IPS DF 6.9 (cell line): ENCODE results near the gene PIAS2.
"Not testable (repeated sequence)": the region's sequence is repeated elsewhere in the genome, so short reads cannot be mapped to it uniquely, and the experiment has no call there.

Source experiments
- DNase-seq: peaks from one replicate; pipeline ENCODE4 v3.0.0-alpha.2; 2013; ENCODE audit warnings: low read depth, low spot score
- H3K27ac ChIP-seq: one replicate; pipeline ENCODE4 v1.5.1; 2013; ENCODE audit warnings: low read length, control low read depth
- H3K27me3 ChIP-seq: 2 replicates; pipeline ENCODE4 v1.6.1; 2013; ENCODE audit warnings: mild to moderate bottlenecking, low read length; ENCODE audit not compliant: control insufficient read depth, insufficient read depth
- H3K36me3 ChIP-seq: 2 replicates; pipeline ENCODE4 v1.6.1; 2013; ENCODE audit warnings: low read length; ENCODE audit not compliant: control insufficient read depth, insufficient read depth
- H3K4me1 ChIP-seq: 2 replicates; pipeline ENCODE4 v1.6.1; 2013; ENCODE audit warnings: low read length; ENCODE audit not compliant: control insufficient read depth, insufficient read depth
- H3K4me3 ChIP-seq: 2 replicates; pipeline ENCODE4 v1.5.1; 2013; ENCODE audit warnings: mild to moderate bottlenecking, low read length
- H3K9me3 ChIP-seq: 2 replicates; pipeline ENCODE4 v1.6.1; 2013; ENCODE audit warnings: low read length, inconsistent platforms; ENCODE audit not compliant: control insufficient read depth, insufficient read depth
- WGBS: extraction: QIAGEN DNeasy Blood & Tissue Kit; methylation state at CpG from one replicate; pipeline ENCODE4 v1.1.7; 2013; ENCODE audit warnings: mixed read lengths, missing lambda C conversion rate; ENCODE audit not compliant: insufficient read length, insufficient coverage; 5-methylcytosine and 5-hydroxymethylcytosine counted together

PIAS2 gene

DNA sequence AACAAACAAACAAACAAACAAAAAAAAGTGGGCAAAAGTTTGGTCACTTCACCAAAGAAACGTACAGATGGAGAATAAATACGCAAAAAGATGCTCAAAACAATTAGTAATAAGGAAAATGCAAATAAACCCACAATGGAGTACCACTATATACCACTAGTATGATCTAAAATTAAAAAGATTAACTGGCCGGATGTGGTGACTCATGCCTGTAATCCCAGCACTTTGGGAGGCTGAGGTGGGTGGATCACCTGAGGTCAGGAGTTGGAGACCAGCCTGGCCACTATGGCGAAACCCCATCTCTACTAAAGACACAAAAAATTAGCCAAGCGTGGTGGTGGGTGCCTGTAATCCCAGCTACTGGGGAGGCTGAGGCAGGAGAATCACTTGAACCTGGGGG lies 84.9 kb downstream of the PIAS2 start:
- H3K4me1 ChIP-seq, H3K27me3 ChIP-seq, H3K27ac ChIP-seq, H3K36me3 ChIP-seq, DNase-seq, H3K9me3 ChIP-seq, H3K4me3 ChIP-seq: not testable (repeated sequence)
- WGBS = no CpG with 5 or more reads among the region's 5 CpGs

DNA sequence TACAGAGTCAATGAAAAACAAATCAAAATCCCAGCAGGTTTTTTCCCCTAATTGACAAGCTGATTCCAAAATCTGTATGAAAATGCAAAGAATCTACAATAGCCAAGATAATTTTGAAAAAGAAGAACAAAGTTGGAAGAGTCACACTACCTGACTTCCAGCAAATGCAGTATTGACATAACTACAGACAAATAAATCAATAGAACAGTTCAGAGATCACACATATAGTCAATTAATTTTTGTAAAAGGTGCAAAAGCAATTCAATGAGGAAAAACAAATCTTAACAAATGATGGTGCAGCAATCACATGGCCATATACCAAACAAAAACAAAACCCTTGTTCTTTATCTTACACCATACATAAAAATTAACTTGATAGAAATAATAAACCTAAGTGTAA lies 85.9 kb downstream of the PIAS2 start:
- H3K27me3 ChIP-seq = no peaks in the 10 kb centered on the region
- peaks cover 4% of the 10 kb centered on the region; the same call in 1 of the 2 replicates for H3K36me3 ChIP-seq
- H3K4me1 ChIP-seq = no peaks in the 10 kb centered on the region
- no peak for DNase-seq
- no peaks in the 10 kb centered on the region for H3K9me3 ChIP-seq
- no peak overlapping the region for H3K27ac ChIP-seq
- no peak overlapping the region for H3K4me3 ChIP-seq

DNA sequence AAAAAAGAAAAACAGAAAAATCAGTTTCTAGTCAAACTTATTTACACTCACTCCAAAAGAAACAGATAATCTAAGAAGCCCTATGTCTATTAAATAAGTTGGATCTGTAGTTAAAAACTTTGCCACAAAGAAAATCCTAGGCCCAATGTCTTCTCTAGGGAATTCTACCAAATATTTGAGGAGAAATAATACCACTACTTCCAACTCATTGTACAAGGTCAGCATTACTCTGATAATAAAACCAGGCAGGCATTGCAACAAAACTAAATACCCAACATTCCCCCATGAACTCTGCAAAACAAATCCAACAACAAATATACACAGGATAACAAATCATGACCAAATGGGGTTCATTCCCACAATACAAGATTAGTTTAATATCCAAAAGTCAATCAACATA lies 86.7 kb downstream of the PIAS2 start:
- peaks cover 4% of the 10 kb centered on the region; the same call in 1 of the 2 replicates for H3K36me3 ChIP-seq

DNA sequence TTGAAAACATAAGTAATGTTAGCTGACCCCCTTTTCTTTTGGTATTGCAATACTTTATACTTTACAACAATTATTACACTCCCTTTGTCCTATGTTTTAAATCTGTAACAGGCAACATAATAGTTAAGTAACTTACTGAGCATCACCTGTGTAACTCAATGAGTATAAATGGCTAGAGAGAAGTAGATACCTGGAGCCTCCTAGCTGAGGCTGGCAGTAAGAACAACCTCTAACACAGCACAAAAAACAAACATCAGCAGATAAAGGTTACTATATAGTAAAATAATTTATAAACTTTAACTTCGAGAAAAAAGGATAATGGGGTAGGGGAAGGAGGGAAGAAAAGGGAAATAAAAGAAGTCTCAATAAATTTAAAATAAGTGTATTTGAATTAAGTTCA lies 87.4 kb downstream of the PIAS2 start:
- no peaks in the 10 kb centered on the region for H3K4me1 ChIP-seq
- 100% methylated on average over 1 of the region's 1 CpG for WGBS
- H3K36me3 ChIP-seq = peaks cover 4% of the 10 kb centered on the region; the same call in 1 of the 2 replicates
- no peak for DNase-seq
- no peak overlapping the region for H3K27ac ChIP-seq
- H3K9me3 ChIP-seq = no peaks in the 10 kb centered on the region
- H3K27me3 ChIP-seq = no peaks in the 10 kb centered on the region
- no peak overlapping the region for H3K4me3 ChIP-seq

More for the DNA sequence above, 86.7 kb downstream of the PIAS2 start:
- Histone ChIP-seq H3K9me3 (no peaks in the 10 kb centered on the region), H3K27ac (no peak overlapping the region), H3K27me3 (no peaks in the 10 kb centered on the region), H3K4me1 (no peaks in the 10 kb centered on the region), H3K4me3 (no peak overlapping the region)
- no peak for DNase-seq

DNA sequence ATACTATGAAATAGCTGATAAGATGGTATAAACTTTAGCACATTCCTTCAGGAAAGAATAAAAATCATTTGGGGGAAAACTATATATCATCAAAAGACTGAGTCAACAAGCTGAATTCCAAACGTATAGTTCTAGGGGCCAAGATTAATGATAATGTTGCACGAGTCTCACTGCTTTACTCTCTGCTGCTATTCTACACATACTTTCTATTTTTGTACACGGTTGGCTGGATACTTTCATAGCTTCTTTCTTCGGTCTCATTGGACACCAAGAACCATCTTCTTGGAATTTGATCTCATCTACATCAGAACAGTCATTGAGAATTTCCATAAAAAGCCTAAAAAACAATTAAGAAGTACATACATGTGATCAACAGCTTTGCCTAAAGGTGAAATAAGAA lies 87.8 kb downstream of the PIAS2 start:
- no CpG with 5 or more reads among the region's 4 CpGs for WGBS
- no peak overlapping the region for H3K27ac ChIP-seq
- peaks cover 4% of the 10 kb centered on the region; the same call in 1 of the 2 replicates for H3K36me3 ChIP-seq
- H3K9me3 ChIP-seq = no peaks in the 10 kb centered on the region
- no peaks in the 10 kb centered on the region for H3K4me1 ChIP-seq
- H3K27me3 ChIP-seq = no peaks in the 10 kb centered on the region
- H3K4me3 ChIP-seq = no peak overlapping the region
- DNase-seq = no peak

DNA sequence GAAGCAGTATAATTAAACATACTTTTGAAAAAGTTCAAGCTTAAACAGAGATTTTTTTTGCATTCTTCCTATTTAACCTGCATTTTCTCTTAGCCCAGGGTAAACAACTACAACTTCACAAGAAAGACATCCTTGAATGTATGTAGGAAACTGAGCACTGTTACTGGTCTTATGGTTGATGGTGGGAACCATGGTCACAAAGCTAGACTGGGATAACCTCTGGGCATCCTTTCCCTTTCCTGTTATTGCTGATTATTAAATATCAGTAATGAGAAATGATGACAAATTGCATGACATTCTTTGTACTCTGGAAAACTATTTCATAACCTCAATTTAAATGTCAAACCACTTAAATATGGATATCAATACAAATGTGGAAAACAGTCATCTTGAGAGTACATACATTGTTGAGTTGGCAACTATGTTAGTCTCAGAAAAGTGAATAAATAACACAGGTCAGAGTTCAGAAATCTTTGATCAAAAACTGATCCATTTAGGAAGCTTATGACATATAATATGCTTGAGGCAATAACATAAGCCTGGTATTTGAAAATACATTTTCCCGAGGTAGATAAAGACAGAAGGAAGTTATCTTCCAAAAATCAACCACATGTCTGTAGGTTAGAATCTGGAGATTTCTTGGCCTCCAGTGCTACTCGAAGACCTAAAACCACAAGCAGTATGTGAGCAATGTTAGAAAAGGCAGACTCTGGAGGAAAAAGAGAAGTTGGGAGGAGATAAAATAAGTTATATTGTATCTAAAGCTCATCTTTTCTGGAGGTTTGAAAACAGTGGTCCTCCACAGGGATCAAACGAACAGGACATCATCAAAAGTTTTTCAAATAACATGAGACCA lies 95.2 kb downstream of the PIAS2 start:
- Histone ChIP-seq H3K4me1 (no peaks in the 10 kb centered on the region), H3K36me3 (no peaks in the 10 kb centered on the region), H3K27me3 (no peaks in the 10 kb centered on the region), H3K27ac (no peak overlapping the region), H3K4me3 (no peak overlapping the region), H3K9me3 (no peaks in the 10 kb centered on the region)
- no CpG with 5 or more reads among the region's 3 CpGs for WGBS
- no peak for DNase-seq

DNA sequence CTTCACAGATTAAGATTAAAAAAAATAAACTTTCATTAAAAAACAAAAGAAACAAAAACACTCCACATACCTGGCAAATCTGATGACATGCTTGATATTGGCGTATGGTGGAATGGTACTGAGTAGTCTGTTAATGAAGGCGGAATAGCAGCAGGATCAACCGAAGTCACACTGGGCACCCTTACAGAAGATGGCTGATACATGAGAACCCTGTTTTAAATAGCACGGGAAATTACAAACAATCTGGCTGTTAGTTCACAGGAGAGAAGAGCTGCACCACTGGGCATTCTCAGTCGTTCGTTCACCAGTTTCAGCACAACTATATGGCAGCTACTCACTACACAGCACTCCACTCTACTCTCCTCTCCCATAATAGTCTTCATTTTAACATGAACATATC lies 96.4 kb downstream of the PIAS2 start:
- Histone ChIP-seq H3K36me3 (no peaks in the 10 kb centered on the region), H3K4me3 (no peak overlapping the region), H3K4me1 (no peaks in the 10 kb centered on the region), H3K27me3 (no peaks in the 10 kb centered on the region), H3K27ac (no peak overlapping the region), H3K9me3 (no peaks in the 10 kb centered on the region)
- DNase-seq = no peak
- WGBS = no CpG with 5 or more reads among the region's 6 CpGs

DNA sequence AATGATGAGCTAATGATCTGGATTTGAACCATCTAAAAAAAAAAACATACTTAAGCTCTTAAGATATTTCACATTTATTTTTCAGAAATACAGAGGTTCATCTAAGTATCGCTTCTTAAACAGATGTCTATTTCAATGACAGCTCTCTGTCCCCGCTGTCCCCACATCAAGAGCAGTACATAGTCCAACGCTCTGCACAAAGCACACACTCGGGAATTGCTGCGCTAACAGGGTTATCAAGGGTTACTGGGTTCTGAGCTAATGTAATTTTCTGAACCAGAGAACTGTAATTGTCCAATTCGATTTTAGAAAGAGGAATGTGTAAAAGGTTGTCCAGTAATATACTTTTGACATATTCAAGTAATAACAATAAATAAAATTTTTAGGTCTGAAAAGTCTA lies 101.6 kb downstream of the PIAS2 start:
- no peak overlapping the region for H3K27ac ChIP-seq
- H3K27me3 ChIP-seq = no peaks in the 10 kb centered on the region

DNA sequence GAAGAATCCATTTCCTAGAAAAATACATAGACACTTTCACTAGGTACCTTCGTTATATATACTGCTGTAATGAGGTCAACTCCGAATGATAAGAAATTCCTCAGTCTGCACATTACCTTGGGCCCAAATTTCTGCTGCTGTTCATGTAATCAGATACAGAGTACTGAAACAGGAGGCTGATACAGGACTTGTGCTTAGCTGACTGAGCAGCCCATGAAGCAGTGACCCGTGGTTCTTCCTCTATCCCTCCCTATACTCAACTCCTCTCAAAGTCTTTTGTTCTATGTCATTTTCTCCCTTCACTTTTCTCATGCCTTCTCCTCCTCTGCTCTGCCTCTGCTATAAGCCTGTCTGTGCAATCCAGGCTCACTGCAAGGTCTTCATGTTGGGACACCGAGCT lies 102.9 kb downstream of the PIAS2 start:
- H3K36me3 ChIP-seq = no peaks in the 10 kb centered on the region
- WGBS = no CpG with 5 or more reads among the region's 4 CpGs
- H3K4me3 ChIP-seq = no peak overlapping the region
- DNase-seq = no peak
- H3K9me3 ChIP-seq = no peaks in the 10 kb centered on the region
- H3K27me3 ChIP-seq = no peaks in the 10 kb centered on the region
- H3K27ac ChIP-seq = no peak overlapping the region
- H3K4me1 ChIP-seq = no peaks in the 10 kb centered on the region

More for the DNA sequence above, 101.6 kb downstream of the PIAS2 start:
- Histone ChIP-seq H3K36me3 (no peaks in the 10 kb centered on the region), H3K4me1 (no peaks in the 10 kb centered on the region), H3K9me3 (no peaks in the 10 kb centered on the region), H3K4me3 (no peak overlapping the region)
- WGBS = no CpG with 5 or more reads among the region's 6 CpGs
- DNase-seq = no peak

DNA sequence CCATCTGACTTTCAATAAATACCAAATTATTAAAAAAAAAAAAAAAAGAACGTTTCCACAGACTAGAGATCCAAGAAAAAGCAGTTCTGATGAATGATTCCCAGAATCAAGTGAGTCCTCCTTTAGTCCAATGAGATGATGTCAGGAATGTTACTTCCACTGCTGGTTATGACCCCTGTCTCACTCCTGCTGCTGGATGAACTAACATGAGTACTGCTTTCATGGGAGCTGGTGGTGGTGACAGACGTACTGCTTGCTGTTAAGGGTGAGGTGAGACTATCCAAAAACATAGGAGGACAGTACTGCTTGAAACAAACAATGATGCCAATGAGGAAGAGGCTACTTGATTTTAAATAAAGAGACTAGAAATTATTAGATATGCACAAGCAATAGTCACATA lies 105.0 kb downstream of the PIAS2 start:
- WGBS = no CpG with 5 or more reads among the region's 2 CpGs
- no peak overlapping the region for H3K27ac ChIP-seq
- H3K4me3 ChIP-seq = no peak overlapping the region
- no peaks in the 10 kb centered on the region for H3K36me3 ChIP-seq
- DNase-seq = no peak
- H3K27me3 ChIP-seq = no peaks in the 10 kb centered on the region
- no peaks in the 10 kb centered on the region for H3K4me1 ChIP-seq
- no peaks in the 10 kb centered on the region for H3K9me3 ChIP-seq

DNA sequence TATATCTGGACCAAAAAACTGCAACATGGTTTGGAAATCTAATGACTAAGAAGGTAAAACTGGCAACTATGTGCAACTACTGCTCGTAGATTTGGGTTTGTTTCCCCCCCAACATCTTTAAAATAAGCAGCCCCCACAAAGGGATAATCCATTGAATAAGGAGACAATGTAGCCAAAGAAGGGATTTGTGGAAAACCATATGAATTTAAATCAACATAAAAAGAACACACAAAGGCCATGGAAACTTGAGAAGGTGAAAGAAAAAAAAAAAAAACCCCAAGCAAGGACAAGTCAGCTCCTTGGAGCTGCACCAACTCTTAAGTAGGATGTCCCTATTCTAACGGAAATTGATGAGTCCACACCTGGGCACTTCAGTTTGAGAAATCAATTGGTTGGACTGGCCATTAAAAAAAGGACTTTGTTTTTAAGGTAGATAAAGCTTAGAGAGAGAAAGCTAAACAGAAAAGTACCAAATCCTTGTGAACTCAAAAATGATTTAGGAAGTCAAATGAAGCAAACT lies 106.8 kb downstream of the PIAS2 start:
- no peaks in the 10 kb centered on the region for H3K36me3 ChIP-seq
- H3K4me3 ChIP-seq = no peak overlapping the region
- no peaks in the 10 kb centered on the region for H3K27me3 ChIP-seq
- H3K4me1 ChIP-seq = no peaks in the 10 kb centered on the region
- H3K27ac ChIP-seq = no peak overlapping the region
- WGBS = no CpG with 5 or more reads among the region's 2 CpGs
- no peaks in the 10 kb centered on the region for H3K9me3 ChIP-seq
- DNase-seq = no peak
